ENCODE measurements around the gene RNF111.

- TF ChIP-seq CTCF (IDR thresholded peaks at IDR 0.05 in 4 of 5, conservative IDR thresholded peaks at IDR 0.05 in 1 of 5): no peak
- TF ChIP-seq POLR2A (IDR thresholded peaks at IDR 0.05): no peak
Observed at GRCh38 chr15:58994906-58995453, 7.5 kb downstream of the RNF111 start.
